ENCODE measurements around the gene ITIH5.

DNA sequence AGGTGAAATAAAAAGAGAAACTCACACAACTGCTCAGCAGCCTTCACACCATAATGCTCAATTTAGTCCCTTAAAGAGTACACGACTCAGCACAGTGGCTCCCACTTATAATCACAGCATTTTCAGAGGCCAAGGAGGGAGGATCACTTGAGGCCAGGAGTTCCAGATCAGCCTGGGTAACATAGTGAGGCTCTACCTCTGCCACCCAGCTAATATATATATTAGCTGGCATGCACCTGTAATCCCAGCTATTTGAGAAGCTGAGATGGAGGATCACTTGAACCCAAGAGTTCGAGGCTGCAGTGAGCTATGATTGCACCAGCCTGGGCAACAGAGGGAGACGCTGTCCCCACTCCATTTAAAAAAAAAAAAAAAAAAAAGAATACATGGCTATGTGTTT, 38.6 kb upstream of the ITIH5 start:
- TF ChIP-seq EZH2 (IDR thresholded peaks at IDR 0.05) (no peak), FOXP2 (optimal IDR thresholded peaks at IDR 0.05; ENCODE audit: control extremely low read depth, extremely low read length, insufficient read depth) (no peak)
